KMS-11 (cell line): Measurements from ENCODE around the gene CORO2B.

Source experiments
- H2AFZ ChIP-seq: fragments of 200-600 bp; sonication (generic); 2 replicates; pipeline ENCODE4 v1.6.1; 2016; ENCODE audit warnings: antibody characterized with exemption, mixed run types, low read depth
- H3K27ac ChIP-seq: fragments of 200-600 bp; sonication (generic); 2 replicates; pipeline ENCODE4 v1.6.1; 2016; ENCODE audit warnings: mild to moderate bottlenecking, mixed run types
- H3K27me3 ChIP-seq: fragments of 200-600 bp; sonication (generic); 2 replicates; pipeline ENCODE4 v1.6.1; 2017; ENCODE audit warnings: mild to moderate bottlenecking, low read depth, mixed run types, moderate library complexity; ENCODE audit not compliant: insufficient read depth
- H3K36me3 ChIP-seq: fragments of 200-600 bp; sonication (generic); 2 replicates; pipeline ENCODE4 v1.6.1; 2017; ENCODE audit warnings: mild to moderate bottlenecking, mixed run types; ENCODE audit not compliant: insufficient read depth
- H3K4me1 ChIP-seq: fragments of 200-600 bp; sonication (generic); 2 replicates; pipeline ENCODE4 v1.6.1; 2016; ENCODE audit warnings: mild to moderate bottlenecking, low read depth, mixed run types; ENCODE audit not compliant: poor library complexity, severe bottlenecking
- H3K4me2 ChIP-seq: fragments of 200-600 bp; sonication (generic); 2 replicates; pipeline ENCODE4 v1.7.0; 2016; ENCODE audit warnings: mild to moderate bottlenecking, mixed run types
- H3K4me3 ChIP-seq: fragments of 200-600 bp; sonication (generic); IDR thresholded peaks from 2 replicates; pipeline ENCODE4 v1.6.1; 2017; ENCODE audit warnings: low read depth, low read length, mixed read lengths; ENCODE audit not compliant: insufficient read depth
- H3K79me2 ChIP-seq: fragments of 200-600 bp; sonication (generic); 2 replicates; pipeline ENCODE4 v1.6.1; 2016; ENCODE audit warnings: low read depth, mixed run types; ENCODE audit not compliant: insufficient read depth
- H3K9ac ChIP-seq: fragments of 200-600 bp; sonication (generic); 2 replicates; pipeline ENCODE4 v1.6.1; 2016; ENCODE audit warnings: mild to moderate bottlenecking, mixed run types
- H4K20me1 ChIP-seq: fragments of 200-600 bp; sonication (generic); 2 replicates; pipeline ENCODE4 v1.6.1; 2016; ENCODE audit warnings: mild to moderate bottlenecking, mixed run types; ENCODE audit not compliant: insufficient read depth
- TF ChIP-seq, protein P1 (sequence below): fragments of 200-600 bp; sonication (generic); conservative IDR thresholded peaks from 2 replicates; pipeline ENCODE4 v1.6.1; 2017; ENCODE audit warnings: low read depth, mild to moderate bottlenecking, antibody characterized with exemption, low read length, moderate library complexity, mixed read lengths

CORO2B gene

DNA sequence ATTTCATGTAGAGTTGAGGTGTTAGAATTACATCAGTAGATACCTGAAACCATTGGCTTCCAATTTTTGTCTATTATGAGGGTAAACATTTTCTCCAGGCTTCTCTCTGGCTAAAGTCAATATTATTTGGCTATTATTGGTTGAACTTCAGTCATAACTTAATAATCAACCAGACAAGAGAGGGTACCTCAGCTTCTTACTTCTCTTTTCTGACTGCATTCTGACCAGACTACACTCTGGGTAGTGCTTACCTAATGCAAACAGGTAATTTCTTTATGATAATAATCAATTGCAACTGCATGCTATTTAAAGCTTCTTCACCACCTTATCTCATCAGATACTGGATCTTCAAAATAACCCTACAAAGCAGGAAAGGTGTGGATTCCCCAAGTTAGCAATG lies 156.8 kb downstream of the CORO2B start:
- H3K27ac ChIP-seq = no peak overlapping the region
- H3K4me3 ChIP-seq = no peak overlapping the region
- H3K4me2 ChIP-seq = no peak overlapping the region
- H4K20me1 ChIP-seq = no peaks in the 10 kb centered on the region
- H3K27me3 ChIP-seq = no peaks in the 10 kb centered on the region
- H3K4me1 ChIP-seq = no peaks in the 10 kb centered on the region
- TF ChIP-seq, protein P1, sequence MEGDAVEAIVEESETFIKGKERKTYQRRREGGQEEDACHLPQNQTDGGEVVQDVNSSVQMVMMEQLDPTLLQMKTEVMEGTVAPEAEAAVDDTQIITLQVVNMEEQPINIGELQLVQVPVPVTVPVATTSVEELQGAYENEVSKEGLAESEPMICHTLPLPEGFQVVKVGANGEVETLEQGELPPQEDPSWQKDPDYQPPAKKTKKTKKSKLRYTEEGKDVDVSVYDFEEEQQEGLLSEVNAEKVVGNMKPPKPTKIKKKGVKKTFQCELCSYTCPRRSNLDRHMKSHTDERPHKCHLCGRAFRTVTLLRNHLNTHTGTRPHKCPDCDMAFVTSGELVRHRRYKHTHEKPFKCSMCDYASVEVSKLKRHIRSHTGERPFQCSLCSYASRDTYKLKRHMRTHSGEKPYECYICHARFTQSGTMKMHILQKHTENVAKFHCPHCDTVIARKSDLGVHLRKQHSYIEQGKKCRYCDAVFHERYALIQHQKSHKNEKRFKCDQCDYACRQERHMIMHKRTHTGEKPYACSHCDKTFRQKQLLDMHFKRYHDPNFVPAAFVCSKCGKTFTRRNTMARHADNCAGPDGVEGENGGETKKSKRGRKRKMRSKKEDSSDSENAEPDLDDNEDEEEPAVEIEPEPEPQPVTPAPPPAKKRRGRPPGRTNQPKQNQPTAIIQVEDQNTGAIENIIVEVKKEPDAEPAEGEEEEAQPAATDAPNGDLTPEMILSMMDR = no peak
- H2AFZ ChIP-seq = no peak overlapping the region
- H3K79me2 ChIP-seq = no peaks in the 10 kb centered on the region
- no peak overlapping the region for H3K9ac ChIP-seq
- no peaks in the 10 kb centered on the region for H3K36me3 ChIP-seq

DNA sequence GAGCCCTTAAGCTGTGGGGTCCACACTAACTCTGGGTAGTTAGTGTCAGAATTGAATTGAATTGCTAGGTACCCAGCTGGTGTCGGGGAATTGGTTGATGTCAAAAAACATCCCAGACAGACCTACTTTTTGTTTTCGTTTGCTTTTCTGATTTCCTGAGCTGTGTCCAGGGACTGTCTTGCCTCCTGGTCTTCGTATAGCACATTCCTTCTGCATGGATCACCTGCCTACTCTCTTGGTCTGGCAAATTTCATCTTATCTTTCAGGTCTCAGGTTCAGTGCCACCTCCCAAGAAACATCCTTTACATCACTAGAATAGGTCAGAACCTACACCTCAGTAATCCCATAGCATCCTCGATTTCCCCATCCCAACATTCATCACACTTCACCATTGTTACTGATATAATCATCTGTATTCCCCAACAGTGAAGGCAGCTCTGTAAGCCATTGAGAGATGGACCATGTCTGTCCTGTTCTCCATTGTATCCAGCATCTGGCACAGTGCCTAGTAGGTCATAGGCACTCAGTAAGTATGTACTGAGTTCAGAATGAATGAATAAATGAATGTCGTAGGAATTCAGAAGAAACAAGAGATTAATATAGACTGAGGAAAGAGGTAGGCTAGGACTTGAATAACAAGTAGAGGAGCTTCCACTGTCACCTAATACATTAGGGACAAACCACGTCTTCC lies 160.7 kb downstream of the CORO2B start:
- H3K4me3 ChIP-seq = no peak overlapping the region
- TF ChIP-seq, protein P1 = no peak
- no peaks in the 10 kb centered on the region for H3K27me3 ChIP-seq
- H3K36me3 ChIP-seq = no peaks in the 10 kb centered on the region
- no peak overlapping the region for H3K9ac ChIP-seq
- H3K27ac ChIP-seq = no peak overlapping the region
- H4K20me1 ChIP-seq = no peaks in the 10 kb centered on the region
- no peak overlapping the region for H2AFZ ChIP-seq
- no peaks in the 10 kb centered on the region for H3K4me1 ChIP-seq
- H3K79me2 ChIP-seq = no peaks in the 10 kb centered on the region
- no peak overlapping the region for H3K4me2 ChIP-seq

DNA sequence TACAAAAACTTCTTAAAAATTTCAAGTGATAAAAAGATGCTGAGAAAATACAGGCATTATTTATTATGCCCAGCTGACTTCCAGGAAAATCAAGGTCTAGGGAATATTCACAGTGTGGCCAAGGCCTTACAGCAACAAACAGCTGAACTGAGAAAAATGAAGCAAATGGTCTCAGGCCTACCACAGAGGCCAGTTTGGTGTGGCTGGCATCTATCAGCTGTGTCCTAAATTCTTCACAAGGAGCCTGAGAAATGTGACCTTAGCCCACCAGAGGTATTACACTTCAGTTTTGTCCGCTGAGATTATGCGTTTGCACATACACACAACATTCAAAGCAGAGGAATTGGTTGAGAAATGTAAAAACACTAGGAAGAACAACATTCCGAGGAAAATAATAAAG lies 164.5 kb downstream of the CORO2B start:
- TF ChIP-seq, protein P1 = no peak
- no peak overlapping the region for H2AFZ ChIP-seq
- no peaks in the 10 kb centered on the region for H3K4me1 ChIP-seq
- no peak overlapping the region for H3K4me2 ChIP-seq
- H3K27me3 ChIP-seq = no peaks in the 10 kb centered on the region
- no peak overlapping the region for H3K9ac ChIP-seq
- no peaks in the 10 kb centered on the region for H3K36me3 ChIP-seq
- no peak overlapping the region for H3K27ac ChIP-seq
- H3K4me3 ChIP-seq = no peak overlapping the region
- H3K79me2 ChIP-seq = no peaks in the 10 kb centered on the region
- no peaks in the 10 kb centered on the region for H4K20me1 ChIP-seq

DNA sequence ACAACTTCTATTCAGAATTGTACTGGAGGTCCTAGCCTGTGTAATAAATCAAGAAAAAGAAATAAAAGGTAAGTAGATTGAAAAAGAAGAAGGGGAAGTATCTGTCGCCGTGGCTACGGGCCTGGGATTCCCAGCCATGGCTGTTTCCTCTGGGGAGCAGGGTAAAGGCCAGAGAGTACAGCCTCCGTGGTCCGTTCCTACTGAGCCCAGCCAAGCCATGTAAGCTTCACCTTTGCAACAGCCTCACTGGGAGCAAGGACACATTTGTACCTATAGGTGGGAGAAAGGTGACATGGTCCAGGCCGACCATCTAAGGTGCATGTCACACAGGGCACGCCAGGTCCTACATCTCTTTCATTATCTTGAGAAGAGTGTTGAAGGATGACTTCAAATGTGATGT lies 170.6 kb downstream of the CORO2B start:
- no peaks in the 10 kb centered on the region for H3K79me2 ChIP-seq
- no peak overlapping the region for H3K27ac ChIP-seq
- TF ChIP-seq, protein P1 = no peak
- H2AFZ ChIP-seq = no peak overlapping the region
- no peak overlapping the region for H3K9ac ChIP-seq
- H3K4me2 ChIP-seq = no peak overlapping the region
- no peaks in the 10 kb centered on the region for H3K27me3 ChIP-seq
- no peaks in the 10 kb centered on the region for H3K36me3 ChIP-seq
- H3K4me1 ChIP-seq = no peaks in the 10 kb centered on the region
- H4K20me1 ChIP-seq = no peaks in the 10 kb centered on the region
- no peak overlapping the region for H3K4me3 ChIP-seq
